PC-9 (cell line): ENCODE data around the gene OR2T34. TPM values are rescaled to one million over a fixed set of nuclear protein-coding genes. Genes with fewer than 3 reads are reported as not detected.

ENCODE experiments used
- BruUV-seq: library from RNA; stranded (reverse); fragments of 400-500 nt; replicated peaks from 2 replicates; lab custom pipeline; 2021; lab: Mats Ljungman, UMichigan
- CTCF ChIA-PET: fragments of 300-600 bp; sonication (Branson Sonifier 250); formaldehyde crosslinking; loops from one replicate; lab custom pipeline; 2022; ENCODE audit warnings: antibody characterized with exemption; lab: Charles Lee
- POLR2A ChIA-PET: fragments of 300-600 bp; sonication (Branson Sonifier 250); formaldehyde crosslinking; loops from one replicate; lab custom pipeline; 2022; ENCODE audit warnings: antibody characterized with exemption; ENCODE audit not compliant: unreplicated experiment; lab: Charles Lee
- DNase-seq, 2 experiments: peaks; one replicate each; pipeline versions ENCODE4 v3.0.0 to v3.0.0-alpha.2; 2015 to 2022; ENCODE audit warnings: mixed read lengths in 1 of 2
- H2AFZ ChIP-seq: fragments of 200-600 bp; sonication (generic); 2 replicates; pipeline ENCODE4 v1.8.1; 2017; ENCODE audit warnings: antibody characterized with exemption
- H3F3A ChIP-seq: fragments of 200-600 bp; sonication (generic); 2 replicates; pipeline ENCODE4 v1.8.1; 2017; ENCODE audit warnings: antibody characterized with exemption, mild to moderate bottlenecking, low read depth; ENCODE audit not compliant: insufficient read depth
- H3K27ac ChIP-seq: fragments of 200-600 bp; sonication (generic); 2 replicates; pipeline ENCODE4 v1.6.1; 2016; ENCODE audit warnings: mixed run types
- H3K27me3 ChIP-seq: fragments of 200-600 bp; sonication (generic); 2 replicates; pipeline ENCODE4 v1.6.1; 2016; ENCODE audit warnings: low read depth, mixed run types; ENCODE audit not compliant: insufficient read depth
- H3K36me3 ChIP-seq: fragments of 200-600 bp; sonication (generic); 2 replicates; pipeline ENCODE4 v1.6.1; 2016; ENCODE audit warnings: low read depth, mixed run types
- H3K4me1 ChIP-seq: fragments of 200-600 bp; sonication (generic); replicated peaks from 2 replicates; pipeline ENCODE4 v1.6.1; 2016; ENCODE audit warnings: mixed run types; ENCODE audit not compliant: insufficient read depth
- H3K4me2 ChIP-seq: fragments of 200-600 bp; sonication (generic); 2 replicates; pipeline ENCODE4 v1.6.1; 2017; ENCODE audit warnings: mixed run types
- H3K4me3 ChIP-seq: fragments of 200-600 bp; sonication (generic); 2 replicates; pipeline ENCODE4 v1.6.1; 2016; ENCODE audit warnings: mixed run types
- H3K79me2 ChIP-seq: fragments of 200-600 bp; sonication (generic); 2 replicates; pipeline ENCODE4 v1.6.1; 2017; ENCODE audit warnings: low read depth, mixed run types
- H3K9me2 ChIP-seq: fragments of 200-600 bp; sonication (generic); 2 replicates; pipeline ENCODE4 v1.8.1; 2017; ENCODE audit warnings: mild to moderate bottlenecking; ENCODE audit not compliant: insufficient read depth
- H3K9me3 ChIP-seq: fragments of 200-600 bp; sonication (generic); 2 replicates; pipeline ENCODE4 v1.8.1; 2016; ENCODE audit warnings: low read depth; ENCODE audit not compliant: insufficient read depth
- H4K20me1 ChIP-seq: fragments of 200-600 bp; sonication (generic); 2 replicates; pipeline ENCODE4 v1.8.1; 2017; ENCODE audit not compliant: insufficient read depth
- EZH2 ChIP-seq: fragments of 200-600 bp; sonication (generic); IDR thresholded peaks from 2 replicates; pipeline ENCODE4 v1.8.0; 2017; ENCODE audit warnings: antibody characterized with exemption, low read depth
- intact Hi-C: fragments of 100-400 bp; cut with micrococcal nuclease; formaldehyde crosslinking; loops from one replicate; pipeline ENCODE4 v1.10.0; 2022; ENCODE audit not compliant: unreplicated experiment
- total RNA-seq: library from RNA; stranded (reverse); gene quantifications from 2 replicates; pipeline ENCODE4 v1.2.3, GENCODE V29; 2021
- TF ChIP-seq, protein P1 (sequence below): fragments of 200-600 bp; sonication (generic); conservative IDR thresholded peaks from 2 replicates; pipeline ENCODE4 v1.6.1; 2017; ENCODE audit warnings: mixed run types, antibody characterized with exemption, mild to moderate bottlenecking, moderate library complexity

The OR2T34 gene
- total RNA-seq, 1 experiment from 2014 or later: not detected

GRCh38 chr1:248610301-248610700, 35.7 kb upstream of the OR2T34 start:
- no peaks in the 10 kb centered on the region for H3K79me2 ChIP-seq
- H3F3A ChIP-seq: no peaks in the 10 kb centered on the region
- ChIA-PET POLR2A (no interaction called here), CTCF (no interaction called here)
- intact Hi-C loops: no loop called here
- no peaks in the 10 kb centered on the region for H3K27me3 ChIP-seq
- H3K9me2 ChIP-seq: no peaks in the 10 kb centered on the region
- no peak overlapping the region for H3K4me2 ChIP-seq
- no peaks in the 10 kb centered on the region for H3K36me3 ChIP-seq
- H3K4me3 ChIP-seq: no peak overlapping the region
- no peaks in the 10 kb centered on the region for H4K20me1 ChIP-seq
- DNase-seq: no peak
- no TSS peak for BruUV-seq
- no peaks in the 10 kb centered on the region for H3K9me3 ChIP-seq
- no peak overlapping the region for H2AFZ ChIP-seq
- TF ChIP-seq, protein P1, sequence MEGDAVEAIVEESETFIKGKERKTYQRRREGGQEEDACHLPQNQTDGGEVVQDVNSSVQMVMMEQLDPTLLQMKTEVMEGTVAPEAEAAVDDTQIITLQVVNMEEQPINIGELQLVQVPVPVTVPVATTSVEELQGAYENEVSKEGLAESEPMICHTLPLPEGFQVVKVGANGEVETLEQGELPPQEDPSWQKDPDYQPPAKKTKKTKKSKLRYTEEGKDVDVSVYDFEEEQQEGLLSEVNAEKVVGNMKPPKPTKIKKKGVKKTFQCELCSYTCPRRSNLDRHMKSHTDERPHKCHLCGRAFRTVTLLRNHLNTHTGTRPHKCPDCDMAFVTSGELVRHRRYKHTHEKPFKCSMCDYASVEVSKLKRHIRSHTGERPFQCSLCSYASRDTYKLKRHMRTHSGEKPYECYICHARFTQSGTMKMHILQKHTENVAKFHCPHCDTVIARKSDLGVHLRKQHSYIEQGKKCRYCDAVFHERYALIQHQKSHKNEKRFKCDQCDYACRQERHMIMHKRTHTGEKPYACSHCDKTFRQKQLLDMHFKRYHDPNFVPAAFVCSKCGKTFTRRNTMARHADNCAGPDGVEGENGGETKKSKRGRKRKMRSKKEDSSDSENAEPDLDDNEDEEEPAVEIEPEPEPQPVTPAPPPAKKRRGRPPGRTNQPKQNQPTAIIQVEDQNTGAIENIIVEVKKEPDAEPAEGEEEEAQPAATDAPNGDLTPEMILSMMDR: no peak
- no peak for TF ChIP-seq EZH2
- no peaks in the 10 kb centered on the region for H3K4me1 ChIP-seq
- H3K27ac ChIP-seq: no peak overlapping the region

DNA sequence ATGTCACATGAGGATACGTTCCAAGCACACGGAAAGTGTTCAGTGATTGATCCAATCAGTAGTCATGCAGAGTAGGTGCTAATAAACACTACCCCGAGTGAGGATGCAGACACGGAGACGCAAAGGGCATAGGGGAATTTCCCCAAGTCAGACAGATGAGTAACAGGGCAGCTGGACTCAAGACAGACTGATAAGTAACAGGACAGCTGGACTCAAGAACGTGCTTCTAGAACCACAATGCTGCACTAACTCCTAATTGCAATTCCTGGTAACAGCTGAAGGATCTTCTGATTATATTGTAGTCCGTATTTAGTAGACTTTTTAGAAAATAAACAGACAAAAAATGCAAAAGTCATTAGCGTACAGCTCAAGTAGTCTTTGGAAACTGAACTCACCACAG, 24.8 kb upstream of the OR2T34 start:
- no peak for DNase-seq
- H3K4me1 ChIP-seq: no peaks in the 10 kb centered on the region
- H3K27me3 ChIP-seq: no peaks in the 10 kb centered on the region
- BruUV-seq: no TSS peak
- H2AFZ ChIP-seq: no peak overlapping the region
- no peaks in the 10 kb centered on the region for H3F3A ChIP-seq
- H3K27ac ChIP-seq: no peak overlapping the region
- CTCF ChIA-PET: no interaction called here
- TF ChIP-seq, protein P1: no peak
- TF ChIP-seq EZH2: no peak
- no peak overlapping the region for H3K4me2 ChIP-seq
- H3K4me3 ChIP-seq: no peak overlapping the region
- POLR2A ChIA-PET: no interaction called here
- H3K9me2 ChIP-seq: no peaks in the 10 kb centered on the region
- H3K36me3 ChIP-seq: no peaks in the 10 kb centered on the region
- H4K20me1 ChIP-seq: no peaks in the 10 kb centered on the region
- H3K79me2 ChIP-seq: no peaks in the 10 kb centered on the region
- no peaks in the 10 kb centered on the region for H3K9me3 ChIP-seq
- intact Hi-C loops: no loop called here

GRCh38 chr1:248597589-248597988, 23.0 kb upstream of the OR2T34 start, which contains the start of gene OR2T10:
OR2T10 (minus strand) TSS chr1:248597700; CDS start chr1:248593768, 3,932 bp downstream.
- no peaks in the 10 kb centered on the region for H3K9me3 ChIP-seq
- no peaks in the 10 kb centered on the region for H4K20me1 ChIP-seq
- H3K27me3 ChIP-seq: no peaks in the 10 kb centered on the region
- H3K27ac ChIP-seq: no peak within 1 kb of the TSS
- ChIA-PET POLR2A (no interaction called here), CTCF (no interaction called here)
- TF ChIP-seq, protein P1: no peak
- no peak for TF ChIP-seq EZH2
- H3K36me3 ChIP-seq: no peaks in the 10 kb centered on the region
- BruUV-seq: no TSS peak
- H3K9me2 ChIP-seq: no peaks in the 10 kb centered on the region; the same call in 1 of the 2 replicates
- H3F3A ChIP-seq: no peaks in the 10 kb centered on the region
- H2AFZ ChIP-seq: no peak within 1 kb of the TSS
- H3K4me2 ChIP-seq: no peak within 1 kb of the TSS
- intact Hi-C loops: no loop called here
- H3K4me1 ChIP-seq: no peaks in the 10 kb centered on the region
- H3K4me3 ChIP-seq: no peak within 1 kb of the TSS
- no peak for DNase-seq
- H3K79me2 ChIP-seq: no peaks in the 10 kb centered on the region
